Gastrocnemius medialis (tissue), 4 donors: ENCODE results near the gene DTYMK. TPM values are rescaled to one million over a fixed set of nuclear protein-coding genes. Genes with fewer than 3 reads are reported as not detected.

Experiments
- ATAC-seq, 2 donors: fragments of 150-250 bp; one replicate each; pipeline ENCODE4 v1.9.1; 2016
- DNase-seq, 2 donors: peaks; one replicate each; pipeline ENCODE4 v3.0.0-alpha.2; 2019
- H3K27ac ChIP-seq, 4 donors: fragments of 200-600 bp; sonication (generic); 1 replicate in 1 of 4; 2 replicates in 3 of 4; pipeline ENCODE4 v1.5.1; 2016 to 2018; ENCODE audit warnings: mild to moderate bottlenecking in 2 of 4, moderate library complexity in 1 of 4
- H3K27me3 ChIP-seq, 3 donors: fragments of 200-600 bp; sonication (generic) in 2 of 3; 1 replicate in 1 of 3; 2 replicates in 2 of 3; pipeline versions ENCODE4 v1.5.1 to v1.6.0; 2016 to 2019; ENCODE audit warnings: mild to moderate bottlenecking in 1 of 3, moderate library complexity in 1 of 3
- H3K36me3 ChIP-seq, 2 donors: fragments of 200-600 bp; sonication (generic) in 1 of 2; one replicate each; pipeline ENCODE4 v1.5.1; 2017 to 2018
- H3K4me1 ChIP-seq, 2 donors: fragments of 200-600 bp; sonication (generic) in 1 of 2; one replicate each; pipeline ENCODE4 v1.5.1; 2016 to 2017; ENCODE audit warnings: mild to moderate bottlenecking in 2 of 2
- H3K4me3 ChIP-seq, 4 donors: fragments of 200-600 bp; sonication (generic) in 3 of 4; 1 replicate in 1 of 4; 2 replicates in 3 of 4; pipeline ENCODE4 v1.5.1; 2016 to 2019; ENCODE audit warnings: mild to moderate bottlenecking in 2 of 4
- H3K9me3 ChIP-seq, 3 donors: fragments of 200-600 bp; sonication (generic) in 2 of 3; 1 replicate in 1 of 3; 2 replicates in 2 of 3; pipeline ENCODE4 v1.5.1; 2016 to 2019
- CTCF ChIP-seq, 5 experiments: fragments of 450-650 bp in 3 of 5; fragments of 200-600 bp in 2 of 5; sonication (generic) in 2 of 5; IDR thresholded peaks in 4 of 5; conservative IDR thresholded peaks in 1 of 5; 1 replicate in 4 of 5; 2 replicates in 1 of 5; pipeline ENCODE4 v1.5.1; 2016 to 2019; ENCODE audit warnings: antibody characterized with exemption in 5 of 5, mild to moderate bottlenecking in 3 of 5, moderate library complexity in 3 of 5
- POLR2A ChIP-seq, 2 donors: fragments of 450-650 bp; IDR thresholded peaks; one replicate each; pipeline ENCODE4 v1.6.1; 2017; ENCODE audit warnings: antibody characterized with exemption in 2 of 2, mild to moderate bottlenecking in 2 of 2, moderate library complexity in 2 of 2
- in situ Hi-C, 4 donors: fragments of 200-750 bp; cut with MboI; loops; one replicate each; pipeline versions ENCODE4 v1.15.0 to v1.8.0; 2017; ENCODE audit warnings: low sequenced_read_pairs in 4 of 4
- intact Hi-C: fragments of 100-400 bp; cut with DNase I; formaldehyde crosslinking; loops from one replicate; pipeline ENCODE4 v1.15.1; 2023; ENCODE audit warnings: low total_unique reads
- total RNA-seq, 4 donors: library from RNA; depleted of rRNA; stranded (reverse); fragments of >200 nt; gene quantifications; one replicate each; pipeline versions ENCODE4 v1.1.0 to v1.2.3, GENCODE V29; 2016

The DTYMK gene
- total RNA-seq, 4 donors from 2014 or later, result 3.9 to 8.2 (median 5.9) TPM

GRCh38 chr2:241659150-241659739 lies 27.4 kb downstream of the DTYMK start:
- H3K27me3 ChIP-seq, result no peaks in the 10 kb centered on the region
- intact Hi-C loops (loop anchor here (2.0 kb wide), 1 partner anchor 808 kb away; no protein-coding TSS in a partner anchor), in situ Hi-C loops (no loop called here)
- DNase-seq (peak in 1 of 2 donors; percentile 43), ATAC-seq (peak; percentile 23 to 39)
- TF ChIP-seq POLR2A (IDR thresholded peaks at IDR 0.05) (no peak), CTCF (IDR thresholded peaks at IDR 0.05 in 4 of 5, conservative IDR thresholded peaks at IDR 0.05 in 1 of 5) (peak in 2 of 5 experiments; percentile 36 to 43)
- H3K27ac ChIP-seq, result no peak overlapping the region
- no peak overlapping the region for H3K4me3 ChIP-seq
- H3K9me3 ChIP-seq, result no peaks in the 10 kb centered on the region
- peaks cover 0 to 72% of the 10 kb centered on the region in 2 donors for H3K36me3 ChIP-seq
- H3K4me1 ChIP-seq, result no peaks in the 10 kb centered on the region

GRCh38 chr2:241658296-241658695 lies 28.3 kb downstream of the DTYMK start:
- no peaks in the 10 kb centered on the region for H3K27me3 ChIP-seq
- no peaks in the 10 kb centered on the region for H3K4me1 ChIP-seq
- no peak overlapping the region for H3K27ac ChIP-seq
- peaks cover 0 to 79% of the 10 kb centered on the region in 2 donors for H3K36me3 ChIP-seq
- ATAC-seq (no peak), DNase-seq (no peak)
- intact Hi-C loops (loop anchor here (2.0 kb wide), 1 partner anchor 807 kb away; no protein-coding TSS in a partner anchor), in situ Hi-C loops (no loop called here)
- no peak for TF ChIP-seq CTCF (IDR thresholded peaks at IDR 0.05 in 4 of 5, conservative IDR thresholded peaks at IDR 0.05 in 1 of 5)
- TF ChIP-seq POLR2A (IDR thresholded peaks at IDR 0.05), result no peak
- no peaks in the 10 kb centered on the region for H3K9me3 ChIP-seq
- no peak overlapping the region for H3K4me3 ChIP-seq

GRCh38 chr2:241657786-241658254 lies 28.8 kb downstream of the DTYMK start:
- in situ Hi-C loops, result no loop called here
- peaks cover 0 to 83% of the 10 kb centered on the region in 2 donors for H3K36me3 ChIP-seq

GRCh38 chr2:241656190-241656741 lies 30.3 kb downstream of the DTYMK start:
- Histone ChIP-seq H3K36me3 (peaks cover 0 to 88% of the 10 kb centered on the region in 2 donors), H3K4me3 (no peak overlapping the region), H3K4me1 (no peaks in the 10 kb centered on the region), H3K27me3 (no peaks in the 10 kb centered on the region), H3K27ac (no peak overlapping the region), H3K9me3 (no peaks in the 10 kb centered on the region)
- ATAC-seq, result no peak
- no peak for DNase-seq
- in situ Hi-C loops (no loop called here), intact Hi-C loops (no loop called here)
- TF ChIP-seq CTCF (IDR thresholded peaks at IDR 0.05 in 4 of 5, conservative IDR thresholded peaks at IDR 0.05 in 1 of 5) (no peak), POLR2A (IDR thresholded peaks at IDR 0.05) (no peak)

More at GRCh38 chr2:241657786-241658254, 28.8 kb downstream of the DTYMK start:
- intact Hi-C loops, result loop anchor here (2.0 kb wide), 1 partner anchor 807 kb away; no protein-coding TSS in a partner anchor
- no peak for TF ChIP-seq POLR2A (IDR thresholded peaks at IDR 0.05)
- no peak for TF ChIP-seq CTCF (IDR thresholded peaks at IDR 0.05 in 4 of 5, conservative IDR thresholded peaks at IDR 0.05 in 1 of 5)
- no peak overlapping the region for H3K4me3 ChIP-seq
- ATAC-seq (no peak), DNase-seq (no peak)
- no peaks in the 10 kb centered on the region for H3K4me1 ChIP-seq
- no peaks in the 10 kb centered on the region for H3K27me3 ChIP-seq
- H3K27ac ChIP-seq, result no peak overlapping the region
- H3K9me3 ChIP-seq, result no peaks in the 10 kb centered on the region
